Measurements from ENCODE around the gene TMCC3. TPM values are rescaled to one million over a fixed set of nuclear protein-coding genes. Genes with fewer than 3 reads are reported as not detected.

The TMCC3 gene
- total RNA-seq, 1 experiment from 2014 or later = 19.9 TPM

- Histone ChIP-seq H3K9me2 (ENCODE audit: insufficient read depth) (no peaks in the 10 kb centered on the region), H3K4me3 (no peak overlapping the region), H3K9me3 (ENCODE audit: insufficient read depth, low read depth) (no peaks in the 10 kb centered on the region), H4K20me1 (ENCODE audit: insufficient read depth) (no peaks in the 10 kb centered on the region), H3K79me2 (ENCODE audit: low read depth) (no peaks in the 10 kb centered on the region), H3K27ac (no peak overlapping the region), H3K36me3 (ENCODE audit: low read depth) (no peaks in the 10 kb centered on the region), H3K4me1 (replicated peaks; ENCODE audit: insufficient read depth) (0 out of 2 replicates have a peak, but pooled peaks cover 4% of the 10 kb centered on the region), H3K27me3 (ENCODE audit: insufficient read depth, low read depth) (no peaks in the 10 kb centered on the region), H3K4me2 (no peak overlapping the region), H2AFZ (no peak overlapping the region), H3F3A (ENCODE audit: insufficient read depth, low read depth) (no peaks in the 10 kb centered on the region)
- ChIA-PET POLR2A (ENCODE audit: unreplicated experiment) (no interaction called here), CTCF (no interaction called here)
- intact Hi-C loops (cut with micrococcal nuclease; ENCODE audit: unreplicated experiment) = no loop called here
- no TSS peak for BruUV-seq (replicated peaks)
- TF ChIP-seq, protein P1, sequence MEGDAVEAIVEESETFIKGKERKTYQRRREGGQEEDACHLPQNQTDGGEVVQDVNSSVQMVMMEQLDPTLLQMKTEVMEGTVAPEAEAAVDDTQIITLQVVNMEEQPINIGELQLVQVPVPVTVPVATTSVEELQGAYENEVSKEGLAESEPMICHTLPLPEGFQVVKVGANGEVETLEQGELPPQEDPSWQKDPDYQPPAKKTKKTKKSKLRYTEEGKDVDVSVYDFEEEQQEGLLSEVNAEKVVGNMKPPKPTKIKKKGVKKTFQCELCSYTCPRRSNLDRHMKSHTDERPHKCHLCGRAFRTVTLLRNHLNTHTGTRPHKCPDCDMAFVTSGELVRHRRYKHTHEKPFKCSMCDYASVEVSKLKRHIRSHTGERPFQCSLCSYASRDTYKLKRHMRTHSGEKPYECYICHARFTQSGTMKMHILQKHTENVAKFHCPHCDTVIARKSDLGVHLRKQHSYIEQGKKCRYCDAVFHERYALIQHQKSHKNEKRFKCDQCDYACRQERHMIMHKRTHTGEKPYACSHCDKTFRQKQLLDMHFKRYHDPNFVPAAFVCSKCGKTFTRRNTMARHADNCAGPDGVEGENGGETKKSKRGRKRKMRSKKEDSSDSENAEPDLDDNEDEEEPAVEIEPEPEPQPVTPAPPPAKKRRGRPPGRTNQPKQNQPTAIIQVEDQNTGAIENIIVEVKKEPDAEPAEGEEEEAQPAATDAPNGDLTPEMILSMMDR (conservative IDR thresholded peaks at IDR 0.05) = no peak
- TF ChIP-seq EZH2 (IDR thresholded peaks at IDR 0.05; ENCODE audit: low read depth) = no peak
- DNase-seq = no peak
Measured at GRCh38 chr12:94666158-94666557, 15.8 kb upstream of the TMCC3 start.

DNA sequence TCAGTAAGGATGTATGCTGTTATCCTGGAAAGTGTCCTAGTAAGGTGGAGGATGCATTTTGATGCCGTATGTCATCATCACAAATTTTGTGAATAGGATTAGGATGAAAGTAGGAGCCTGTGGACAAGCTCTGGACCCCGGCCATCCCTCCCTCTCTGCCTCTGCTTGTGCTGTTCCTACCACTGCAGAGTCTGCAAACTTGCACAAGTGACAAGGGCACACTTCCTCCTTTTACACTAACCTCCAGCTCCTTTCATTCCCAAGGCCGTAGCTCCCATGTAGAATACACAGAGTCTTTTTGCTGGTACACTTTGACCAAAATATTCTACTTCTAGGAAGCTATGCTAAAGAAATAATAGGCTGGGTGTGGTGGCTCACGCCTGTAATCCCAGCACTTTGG, 13.3 kb upstream of the TMCC3 start:
- Histone ChIP-seq H3K27me3 (ENCODE audit: insufficient read depth, low read depth) (no peaks in the 10 kb centered on the region), H3K9me3 (ENCODE audit: insufficient read depth, low read depth) (no peaks in the 10 kb centered on the region), H3K79me2 (ENCODE audit: low read depth) (no peaks in the 10 kb centered on the region), H3F3A (ENCODE audit: insufficient read depth, low read depth) (0 out of 2 replicates have a peak, but pooled peaks cover 4% of the 10 kb centered on the region), H3K4me2 (no peak overlapping the region), H3K36me3 (ENCODE audit: low read depth) (no peaks in the 10 kb centered on the region), H3K4me3 (no peak overlapping the region), H2AFZ (no peak overlapping the region), H3K4me1 (replicated peaks; ENCODE audit: insufficient read depth) (no peaks in the 10 kb centered on the region), H4K20me1 (ENCODE audit: insufficient read depth) (no peaks in the 10 kb centered on the region), H3K9me2 (ENCODE audit: insufficient read depth) (no peaks in the 10 kb centered on the region), H3K27ac (no peak overlapping the region)
- intact Hi-C loops (cut with micrococcal nuclease; ENCODE audit: unreplicated experiment) = no loop called here
- BruUV-seq (replicated peaks) = no TSS peak
- POLR2A ChIA-PET (ENCODE audit: unreplicated experiment) = no interaction called here
- CTCF ChIA-PET = no interaction called here
- no peak for DNase-seq
- TF ChIP-seq EZH2 (IDR thresholded peaks at IDR 0.05; ENCODE audit: low read depth) = no peak
- TF ChIP-seq, protein P1 (conservative IDR thresholded peaks at IDR 0.05) = no peak

DNA sequence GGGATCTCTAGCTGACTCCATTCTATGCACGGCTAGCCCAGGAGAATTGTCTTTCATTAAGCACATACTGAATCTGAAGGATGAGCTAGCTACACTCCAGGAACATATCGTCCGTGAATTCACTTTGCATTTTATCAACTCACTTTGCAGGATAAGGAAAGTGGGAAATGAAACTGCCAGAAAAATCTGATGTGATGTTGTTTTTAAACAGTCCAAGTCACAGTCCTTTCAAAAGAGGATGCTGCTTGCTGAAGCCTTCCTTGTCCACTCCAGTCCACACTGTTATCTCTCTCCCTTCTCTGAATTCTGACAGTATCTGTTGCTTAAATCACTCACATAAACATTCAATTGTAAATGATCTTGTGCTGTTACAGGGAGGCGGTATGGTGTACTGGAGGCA, 12.7 kb upstream of the TMCC3 start:
- DNase-seq = no peak
- no peaks in the 10 kb centered on the region for H3K27me3 ChIP-seq (ENCODE audit: insufficient read depth, low read depth)
- H3F3A ChIP-seq (ENCODE audit: insufficient read depth, low read depth) = 0 out of 2 replicates have a peak, but pooled peaks cover 4% of the 10 kb centered on the region
- intact Hi-C loops (cut with micrococcal nuclease; ENCODE audit: unreplicated experiment) = no loop called here
- TF ChIP-seq, protein P1 (conservative IDR thresholded peaks at IDR 0.05) = no peak
- TF ChIP-seq EZH2 (IDR thresholded peaks at IDR 0.05; ENCODE audit: low read depth) = no peak
- H2AFZ ChIP-seq = no peak overlapping the region
- H4K20me1 ChIP-seq (ENCODE audit: insufficient read depth) = no peaks in the 10 kb centered on the region
- H3K9me2 ChIP-seq (ENCODE audit: insufficient read depth) = no peaks in the 10 kb centered on the region
- H3K4me2 ChIP-seq = no peak overlapping the region
- BruUV-seq (replicated peaks) = no TSS peak
- no peaks in the 10 kb centered on the region for H3K9me3 ChIP-seq (ENCODE audit: insufficient read depth, low read depth)
- no peak overlapping the region for H3K27ac ChIP-seq
- H3K36me3 ChIP-seq (ENCODE audit: low read depth) = no peaks in the 10 kb centered on the region
- no peak overlapping the region for H3K4me3 ChIP-seq
- ChIA-PET POLR2A (ENCODE audit: unreplicated experiment) (no interaction called here), CTCF (no interaction called here)
- H3K79me2 ChIP-seq (ENCODE audit: low read depth) = no peaks in the 10 kb centered on the region
- H3K4me1 ChIP-seq (replicated peaks; ENCODE audit: insufficient read depth) = no peaks in the 10 kb centered on the region
